Stimulated activated CD8-positive, alpha-beta memory T cell treated with anti-CD3 and anti-CD28 coated beads, Interleukin-7, amount 100 ng/mL, for 4 hours (primary cell): ENCODE data around the gene KDM7A.
"Not testable (repeated sequence)": the region's sequence is repeated elsewhere in the genome, so short reads cannot be mapped to it uniquely, and the experiment has no call there.

Experiments used
- DNase-seq, 2 donors: peaks; one replicate each; pipeline ENCODE4 v3.0.0-alpha.2; 2020; ENCODE audit warnings: low read depth in 2 of 2

The KDM7A gene

GRCh38 chr7:140160308-140160707 is 16.5 kb downstream of the KDM7A start:
- no peak for DNase-seq

DNA sequence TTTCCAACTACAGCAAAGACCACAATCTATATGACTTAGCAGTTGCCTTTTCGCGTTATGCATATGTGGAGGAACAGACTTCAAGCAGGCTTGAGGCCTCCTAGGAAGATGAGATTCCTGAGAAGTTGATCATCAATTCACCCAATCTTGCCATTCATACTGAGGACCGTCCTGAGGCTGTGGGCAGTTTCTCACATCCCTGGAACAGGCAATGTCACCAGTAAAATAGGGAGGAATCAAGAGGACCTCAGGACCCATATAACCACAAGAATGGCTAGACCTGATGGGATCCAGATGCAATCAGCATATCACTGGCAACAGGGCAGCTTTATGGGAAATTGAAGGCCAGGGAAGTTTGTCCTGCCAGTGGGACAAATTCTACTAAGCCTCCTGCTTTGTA is 17.3 kb downstream of the KDM7A start:
- DNase-seq, result no peak

GRCh38 chr7:140156460-140157080 is 20.2 kb downstream of the KDM7A start:
- no peak for DNase-seq

DNA sequence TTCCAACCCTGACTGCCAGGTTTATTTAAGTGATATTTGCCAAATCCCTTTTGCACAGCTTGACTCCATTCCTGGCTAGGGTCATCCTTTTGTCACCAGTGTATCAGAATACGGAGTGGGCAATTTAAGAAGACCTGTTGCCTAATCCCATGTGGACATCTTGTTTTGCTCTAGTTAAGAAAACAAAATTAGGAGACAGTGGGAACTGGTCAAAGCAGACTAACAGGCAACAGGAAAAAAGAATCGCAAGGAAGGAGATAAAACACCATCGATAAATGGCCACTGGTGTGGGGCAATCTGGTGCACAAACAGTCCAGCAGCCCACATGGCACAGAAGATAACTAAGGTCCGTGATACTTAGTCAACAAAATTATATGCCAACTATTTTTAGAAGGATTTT is 21.4 kb downstream of the KDM7A start:
- no peak for DNase-seq

DNA sequence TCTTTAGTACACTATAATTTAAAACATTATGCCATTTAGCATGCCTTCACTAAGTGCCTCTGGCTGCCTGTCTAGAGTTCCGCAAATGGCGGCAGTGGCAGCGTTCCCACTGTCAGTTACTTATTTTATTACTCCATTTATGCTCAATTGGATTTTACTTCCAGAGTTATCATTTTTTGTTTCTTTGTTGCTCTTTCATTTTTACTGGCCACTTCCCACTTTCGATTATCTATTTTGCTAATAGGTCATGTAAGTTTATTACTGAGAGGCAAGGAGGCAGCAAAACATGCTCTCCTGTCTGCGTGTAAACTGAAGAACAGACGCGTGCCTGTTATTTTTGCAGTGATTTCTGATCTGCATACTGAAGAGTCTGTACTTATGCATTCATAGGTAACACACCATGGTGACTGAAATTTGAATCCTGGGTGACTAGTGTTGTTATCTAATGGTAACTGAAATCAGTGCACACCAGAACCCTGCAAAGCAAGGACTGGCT is 23.1 kb downstream of the KDM7A start:
- DNase-seq, result no peak

GRCh38 chr7:140146574-140146973 is 30.2 kb downstream of the KDM7A start:
- DNase-seq, result no peak

- DNase-seq, result no peak
Measured at GRCh38 chr7:140145709-140146108, 31.1 kb downstream of the KDM7A start.

DNA sequence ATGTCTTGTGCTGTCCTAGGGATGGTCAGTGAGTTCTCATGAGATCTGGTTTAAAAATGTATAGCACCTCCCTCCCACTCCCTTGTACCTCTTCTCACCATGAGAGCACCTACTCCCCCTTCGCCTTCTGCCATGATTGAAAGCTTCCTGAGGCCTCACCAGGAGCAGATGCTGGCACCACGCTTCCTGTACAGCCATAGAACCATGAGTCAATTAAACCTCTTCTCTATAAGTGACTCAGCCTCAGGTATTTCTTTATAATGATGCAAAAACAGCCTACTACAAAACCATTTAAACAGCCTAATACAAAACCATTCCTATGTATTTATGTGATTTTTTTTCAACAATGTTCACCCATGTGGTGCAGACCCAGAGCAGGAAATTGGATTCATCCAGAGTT is 32.0 kb downstream of the KDM7A start:
- DNase-seq, result no peak

DNA sequence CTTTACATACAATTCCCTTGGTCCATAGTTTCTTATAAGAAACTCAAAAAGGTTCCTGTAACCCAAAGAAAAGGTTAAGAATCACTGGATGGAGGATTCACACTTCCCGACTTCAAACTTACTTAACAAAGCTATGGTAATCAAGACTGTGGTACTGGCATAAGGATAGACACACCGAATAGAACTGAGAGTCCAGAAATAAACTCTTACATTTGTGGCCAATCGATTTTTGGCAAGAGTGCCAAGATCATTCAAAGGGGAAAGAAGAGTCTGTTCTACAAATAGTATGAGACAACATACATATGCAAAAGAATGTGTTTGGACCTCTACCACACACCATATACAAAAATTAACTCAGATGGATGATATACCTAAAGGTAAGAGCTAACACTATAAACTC is 32.8 kb downstream of the KDM7A start:
- no peak for DNase-seq

GRCh38 chr7:140142031-140142430 is 34.8 kb downstream of the KDM7A start:
- DNase-seq, result no peak

DNA sequence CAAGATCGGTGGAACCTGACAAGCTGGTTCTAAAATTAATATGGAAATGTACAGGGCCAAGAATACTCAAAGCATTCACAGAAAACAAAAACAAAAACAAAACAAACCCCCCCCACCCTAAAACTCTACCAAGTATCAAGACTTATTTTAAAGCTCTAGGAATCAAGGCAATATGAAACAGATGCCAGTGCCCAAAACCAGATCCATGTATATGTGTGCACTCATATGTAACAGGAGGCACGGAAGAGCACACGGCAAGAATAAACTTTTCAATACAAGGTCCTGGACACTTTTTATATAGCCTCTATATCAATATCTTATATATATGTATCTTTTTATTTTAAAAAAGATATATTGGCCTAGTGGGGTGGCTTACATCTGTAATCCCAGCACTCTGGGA is 35.5 kb downstream of the KDM7A start:
- no peak for DNase-seq

DNA sequence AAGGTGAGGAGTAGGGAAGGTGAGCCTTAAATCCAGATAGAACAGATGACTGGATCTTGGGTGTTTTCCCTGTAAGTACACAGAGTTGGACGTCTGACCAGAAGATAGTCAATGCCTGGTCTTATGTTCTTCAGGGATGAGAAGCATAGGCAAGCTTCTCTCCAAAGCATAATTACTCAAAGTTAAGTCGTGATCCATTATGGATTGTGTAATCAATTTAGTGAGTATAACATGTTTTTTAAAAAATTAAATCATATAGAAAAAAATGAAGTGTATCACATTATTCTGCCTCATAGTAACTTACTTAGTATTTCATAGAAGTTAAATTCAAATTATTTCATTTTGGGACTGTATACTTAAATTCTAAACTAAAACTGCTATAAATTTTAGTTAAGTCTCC is 39.7 kb downstream of the KDM7A start:
- no peak for DNase-seq

DNA sequence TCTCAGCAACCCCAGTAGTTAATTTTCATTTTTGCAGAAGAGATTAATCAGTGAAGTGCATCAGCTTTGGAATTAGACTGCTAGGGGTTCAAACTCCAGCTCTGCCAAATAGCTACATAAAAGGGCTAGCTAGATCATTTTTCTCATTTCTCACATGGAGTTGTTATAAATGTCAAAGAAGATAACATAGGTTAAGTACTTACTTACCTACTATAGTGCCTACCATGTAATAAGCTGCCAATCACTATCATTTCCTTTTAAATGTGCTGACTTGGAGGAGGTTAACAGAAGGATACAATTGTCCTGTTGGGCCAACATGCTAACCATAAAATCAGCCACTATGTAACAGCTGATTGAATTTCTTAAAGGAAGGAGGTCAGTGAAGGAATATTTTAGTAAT is 40.7 kb downstream of the KDM7A start:
- no peak for DNase-seq

- DNase-seq, result no peak
Measured at GRCh38 chr7:140134039-140134438, 42.7 kb downstream of the KDM7A start.

DNA sequence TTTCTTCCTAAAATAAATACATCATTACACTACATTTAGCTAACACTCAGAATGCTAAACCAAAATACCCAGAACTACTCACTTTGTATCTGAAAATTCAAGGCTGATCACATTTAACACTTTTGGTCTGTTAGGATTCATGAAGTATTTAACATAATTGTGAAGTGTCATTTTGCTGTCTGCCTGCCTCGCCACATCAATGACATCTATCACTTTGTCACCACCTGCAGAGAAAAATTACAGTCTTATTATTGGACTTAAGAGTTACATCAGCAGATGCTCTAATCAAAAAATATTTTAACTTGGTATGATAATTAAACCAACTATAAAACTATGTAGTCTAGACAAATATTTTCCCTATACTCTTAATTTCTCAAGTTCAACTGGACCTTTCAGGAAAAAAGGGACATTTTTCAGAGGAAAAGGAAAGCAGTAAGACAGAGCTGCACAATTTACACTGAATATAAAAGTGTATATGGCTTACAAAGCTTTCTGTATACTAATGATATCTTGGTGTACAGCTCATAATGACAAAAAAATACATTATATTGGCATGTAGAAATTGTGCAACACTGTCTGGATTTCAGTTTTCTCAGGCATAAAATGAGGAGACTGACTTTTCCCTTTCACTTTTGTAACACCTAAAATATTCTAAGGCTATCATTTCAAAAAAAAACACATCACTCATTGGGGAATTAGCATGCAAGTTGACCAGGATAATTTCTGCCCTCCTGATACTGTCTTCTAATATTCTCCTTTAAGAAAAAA is 49.2 kb downstream of the KDM7A start:
- DNase-seq, result no peak

GRCh38 chr7:140126435-140127034 is 50.2 kb downstream of the KDM7A start:
- DNase-seq, result no peak

- no peak for DNase-seq
Measured at GRCh38 chr7:140122965-140123364, 53.8 kb downstream of the KDM7A start.

DNA sequence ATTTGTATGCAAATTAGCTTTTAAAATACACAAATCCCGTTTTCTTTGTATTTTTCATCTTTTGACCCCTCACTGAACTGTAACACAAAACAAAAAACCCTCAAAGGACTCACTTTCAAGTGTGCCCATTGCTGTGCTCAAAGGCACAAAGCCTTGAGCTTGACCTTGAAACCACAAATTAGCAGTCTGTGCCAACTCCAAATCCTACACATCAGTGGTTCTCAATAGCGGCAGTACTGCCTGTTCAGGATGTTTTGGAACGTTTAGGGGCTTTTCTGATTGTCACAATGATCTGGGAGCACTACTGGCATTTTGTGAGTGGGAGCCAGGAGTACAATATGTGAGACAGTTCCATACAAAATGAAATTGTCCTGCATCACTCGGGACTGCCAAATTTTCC is 55.5 kb downstream of the KDM7A start:
- no peak for DNase-seq

GRCh38 chr7:140114817-140115216 is 62.0 kb downstream of the KDM7A start:
- DNase-seq, result not testable (repeated sequence)

GRCh38 chr7:140108777-140109176 is 68.0 kb downstream of the KDM7A start:
- DNase-seq, result not testable (repeated sequence)

DNA sequence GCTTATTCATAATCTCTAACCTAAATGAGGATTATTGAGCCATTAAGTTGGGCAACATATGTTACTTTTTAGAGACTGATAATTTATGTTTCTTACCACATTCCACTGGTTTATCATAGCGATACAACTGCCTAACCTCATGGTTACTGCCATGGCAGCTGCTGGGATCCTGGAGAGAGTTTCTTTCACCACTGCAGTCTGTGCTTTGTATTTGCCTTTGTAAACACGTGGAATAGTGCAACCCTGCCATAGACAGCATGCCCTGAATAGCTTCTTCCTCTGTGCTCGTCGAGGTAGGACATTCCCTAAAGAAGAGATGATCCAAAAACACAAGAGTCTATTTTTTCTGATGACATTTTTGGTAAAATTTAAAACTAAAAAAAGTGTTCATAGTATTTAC is 80.3 kb downstream of the KDM7A start:
- DNase-seq, result no peak

DNA sequence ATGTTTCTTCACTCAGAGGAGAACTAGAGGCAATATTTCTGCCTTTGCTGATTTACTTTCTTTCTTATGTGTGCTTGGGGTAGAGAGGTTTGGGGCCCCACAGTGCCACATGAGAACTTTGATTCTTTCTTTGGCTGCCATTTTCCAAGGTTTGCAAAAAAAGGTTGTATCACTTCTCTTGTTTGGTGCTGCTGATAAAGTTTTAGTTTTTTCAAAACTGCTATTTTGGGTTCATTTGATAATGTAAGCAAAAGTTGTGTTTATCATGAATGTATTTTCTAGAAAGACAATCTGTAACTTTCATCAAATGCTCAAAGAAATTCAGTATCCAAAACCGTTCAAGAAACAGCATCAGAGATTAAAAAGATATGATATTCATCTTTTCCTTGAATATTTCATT is 83.4 kb downstream of the KDM7A start:
- DNase-seq, result no peak

- no peak for DNase-seq
Measured at GRCh38 chr7:140085447-140085846, 91.3 kb downstream of the KDM7A start.
